GM12878 (cell line): ENCODE measurements around the gene DNAJC18. TPM values are rescaled to one million over a fixed set of nuclear protein-coding genes. Genes with fewer than 3 reads are reported as not detected.

Experiments used
- ATAC-seq: fragments of 200-7000 bp; cut with Tn5 transposase; 3 replicates; pipeline ENCODE4 v1.9.1; 2020; ENCODE audit warnings: mild to moderate bottlenecking, moderate library complexity
- BruUV-seq: library from RNA; stranded (reverse); fragments of 400-500 nt; replicated peaks from 2 replicates; lab custom pipeline; 2021; lab: Mats Ljungman, UMichigan
- CTCF ChIA-PET: fragments of 300-600 bp; sonication (Branson Sonifier 250); formaldehyde crosslinking; extraction: SDS; loops from one replicate; lab custom pipeline; 2021; ENCODE audit warnings: inconsistent platforms; lab: Yijun Ruan, JAX
- POLR2A ChIA-PET: fragments of 350-600 bp; formaldehyde crosslinking; extraction: SDS; loops from one replicate; lab custom pipeline; 2021; ENCODE audit warnings: inconsistent platforms; lab: Charles Lee
- RAD21 ChIA-PET: fragments of 300-600 bp; sonication (Branson Sonifier 250); formaldehyde crosslinking; loops from one replicate; lab custom pipeline; 2023; ENCODE audit warnings: antibody characterized with exemption; ENCODE audit not compliant: unreplicated experiment; lab: Charles Lee
- SMC1A ChIA-PET: fragments of 300-600 bp; sonication (Branson Sonifier 250); formaldehyde crosslinking; loops from one replicate; lab custom pipeline; 2023; ENCODE audit not compliant: unreplicated experiment, uncharacterized antibody; lab: Charles Lee
- DNase-seq: peaks from one replicate; pipeline ENCODE4 v3.0.0-alpha.2; 2011; ENCODE audit warnings: low read depth, low spot score
- FAIRE-seq: peaks from 3 replicates; lab custom pipeline; 2011; peaks lifted over from hg19 to GRCh38; lab: Jason Lieb, UNC
- H2AFZ ChIP-seq: 2 replicates; pipeline ENCODE4 v1.6.0; 2011; ENCODE audit warnings: low read depth, low read length, control low read depth; ENCODE audit not compliant: control insufficient read depth
- H3K27ac ChIP-seq: 2 replicates; pipeline ENCODE4 v1.5.1; 2011; ENCODE audit warnings: control low read depth; ENCODE audit not compliant: control insufficient read depth, insufficient read depth
- H3K27me3 ChIP-seq, 2 experiments: replicated peaks in 1 of 2; 2 replicates each; pipeline versions ENCODE4 v1.6.0 to v1.6.1; 2011; ENCODE audit warnings: low read length in 1 of 2; ENCODE audit not compliant: control insufficient read depth in 2 of 2, insufficient read depth in 2 of 2
- H3K36me3 ChIP-seq, 2 experiments: 2 replicates each; pipeline ENCODE4 v1.5.1; 2011; ENCODE audit warnings: low read length in 1 of 2; ENCODE audit not compliant: control insufficient read depth in 2 of 2, insufficient read depth in 2 of 2
- H3K4me1 ChIP-seq: 2 replicates; pipeline ENCODE4 v1.6.1; 2011; ENCODE audit warnings: mild to moderate bottlenecking, low read length, moderate library complexity, mixed read lengths; ENCODE audit not compliant: control insufficient read depth, insufficient read depth
- H3K4me2 ChIP-seq: 2 replicates; pipeline ENCODE4 v1.6.0; 2011; ENCODE audit warnings: control low read depth; ENCODE audit not compliant: control insufficient read depth, insufficient read depth
- H3K4me3 ChIP-seq: fragments of 200-600 bp; sonication (generic); 2 replicates; pipeline ENCODE4 v1.5.1; 2016
- H3K79me2 ChIP-seq: 2 replicates; pipeline ENCODE4 v1.6.0; 2011; ENCODE audit warnings: low read length; ENCODE audit not compliant: control insufficient read depth, insufficient read depth
- H3K9ac ChIP-seq: 2 replicates; pipeline ENCODE4 v1.8.0; 2011; ENCODE audit warnings: low read length, control low read depth, mixed read lengths; ENCODE audit not compliant: control insufficient read depth, insufficient read depth
- H3K9me3 ChIP-seq: replicated peaks from 3 replicates; pipeline ENCODE4 v1.5.1; 2011; ENCODE audit warnings: mild to moderate bottlenecking, low read length; ENCODE audit not compliant: control insufficient read depth, insufficient read depth
- H4K20me1 ChIP-seq: 2 replicates; pipeline ENCODE4 v1.6.0; 2011; ENCODE audit not compliant: control insufficient read depth, insufficient read depth
- ASH2L ChIP-seq: fragments of 300-600, 200-600 bp; sonication (generic); IDR thresholded peaks from 2 replicates; pipeline ENCODE4 v1.6.1; 2017; ENCODE audit warnings: low read depth, mild to moderate bottlenecking, borderline replicate concordance
- BACH1 ChIP-seq: fragments of 450-650 bp; IDR thresholded peaks from 2 replicates; pipeline ENCODE4 v1.6.1; 2017; ENCODE audit warnings: mild to moderate bottlenecking, borderline replicate concordance
- BCL11A ChIP-seq: IDR thresholded peaks from 2 replicates; pipeline ENCODE4 v1.6.1; 2011; ENCODE audit warnings: low read depth, low read length
- BHLHE40 ChIP-seq, 2 experiments: fragments of 450-650 bp in 1 of 2; IDR thresholded peaks; 2 replicates each; pipeline ENCODE4 v1.6.1; 2011 to 2017; ENCODE audit warnings: low read depth in 2 of 2, borderline replicate concordance in 1 of 2, improper control_type of control experiment in 1 of 2, low read length in 1 of 2, mild to moderate bottlenecking in 1 of 2
- CHD1 ChIP-seq: IDR thresholded peaks from 2 replicates; pipeline ENCODE4 v1.6.1; 2012; ENCODE audit warnings: low read depth, low read length, improper control_type of control experiment
- CHD4 ChIP-seq: fragments of 200-600 bp; sonication (generic); IDR thresholded peaks from 2 replicates; pipeline ENCODE4 v1.6.1; 2016; ENCODE audit warnings: mild to moderate bottlenecking
- DPF2 ChIP-seq: fragments of 450-650 bp; IDR thresholded peaks from 2 replicates; pipeline ENCODE4 v1.6.1; 2017; ENCODE audit warnings: mild to moderate bottlenecking
- ETV6 ChIP-seq, 2 experiments: fragments of 450-650 bp in 1 of 2; IDR thresholded peaks in 1 of 2; conservative IDR thresholded peaks in 1 of 2; 2 replicates each; pipeline ENCODE4 v1.6.1; 2014; ENCODE audit warnings: antibody characterized with exemption in 1 of 2, borderline replicate concordance in 1 of 2, low read depth in 1 of 2, mild to moderate bottlenecking in 1 of 2, moderate library complexity in 1 of 2
- GATAD2B ChIP-seq: fragments of 450-650 bp; conservative IDR thresholded peaks from 2 replicates; pipeline ENCODE4 v1.6.1; 2017; ENCODE audit warnings: low read depth, mild to moderate bottlenecking, moderate library complexity
- HDAC2 ChIP-seq: fragments of 200-600 bp; sonication (generic); IDR thresholded peaks from 2 replicates; pipeline ENCODE4 v1.6.1; 2017
- IKZF1 ChIP-seq: fragments of 450-650 bp; conservative IDR thresholded peaks from 2 replicates; pipeline ENCODE4 v1.6.1; 2017; ENCODE audit warnings: antibody characterized with exemption, mild to moderate bottlenecking
- IRF4 ChIP-seq: IDR thresholded peaks from 2 replicates; pipeline ENCODE4 v1.6.1; 2011; ENCODE audit warnings: low read depth, low read length
- JUNB ChIP-seq: IDR thresholded peaks from 2 replicates; pipeline ENCODE4 v1.6.1; 2016; ENCODE audit warnings: antibody characterized with exemption, mild to moderate bottlenecking
- JUND ChIP-seq: IDR thresholded peaks from 2 replicates; pipeline ENCODE4 v1.6.1; 2012; ENCODE audit warnings: low read depth, mild to moderate bottlenecking, low read length, improper control_type of control experiment, moderate library complexity
- MYB ChIP-seq: fragments of 150-350 bp; IDR thresholded peaks from 2 replicates; pipeline ENCODE4 v1.6.1; 2014; ENCODE audit warnings: mild to moderate bottlenecking, low read depth, low read length, borderline replicate concordance
- NBN ChIP-seq: fragments of 450-650 bp; IDR thresholded peaks from 2 replicates; pipeline ENCODE4 v1.6.1; 2016
- NFIC ChIP-seq: IDR thresholded peaks from 2 replicates; pipeline ENCODE4 v1.6.1; 2012; ENCODE audit warnings: low read depth, mild to moderate bottlenecking, inconsistent platforms, low read length, moderate library complexity
- NR2F1 ChIP-seq: fragments of 450-650 bp; conservative IDR thresholded peaks from 2 replicates; pipeline ENCODE4 v1.6.1; 2017; ENCODE audit warnings: mild to moderate bottlenecking
- POLR2AphosphoS2 ChIP-seq: IDR thresholded peaks from 2 replicates; pipeline ENCODE4 v1.6.1; 2011; ENCODE audit warnings: low read depth, mild to moderate bottlenecking, low read length, improper control_type of control experiment, moderate library complexity
- RUNX3 ChIP-seq: IDR thresholded peaks from 2 replicates; pipeline ENCODE4 v1.6.1; 2012; ENCODE audit warnings: low read length, inconsistent platforms
- SIN3A ChIP-seq: IDR thresholded peaks from 2 replicates; pipeline ENCODE4 v1.6.1; 2012; ENCODE audit warnings: low read depth, low read length, improper control_type of control experiment
- SRF ChIP-seq, 2 experiments: IDR thresholded peaks; 2 replicates each; pipeline ENCODE4 v1.6.1; 2011; ENCODE audit warnings: low read depth in 2 of 2, low read length in 2 of 2, mild to moderate bottlenecking in 1 of 2, moderate library complexity in 1 of 2
- TAF1 ChIP-seq: IDR thresholded peaks from 2 replicates; pipeline ENCODE4 v1.6.1; 2011; ENCODE audit warnings: mild to moderate bottlenecking, low read depth, low read length, borderline replicate concordance
- TCF12 ChIP-seq: IDR thresholded peaks from 2 replicates; pipeline ENCODE4 v1.6.1; 2011; ENCODE audit warnings: low read depth, mild to moderate bottlenecking, low read length
- TCF3 ChIP-seq: IDR thresholded peaks from 2 replicates; pipeline ENCODE4 v1.6.1; 2012; ENCODE audit warnings: low read depth, mild to moderate bottlenecking, low read length, borderline replicate concordance; ENCODE audit not compliant: insufficient read depth
- ZBED1 ChIP-seq: IDR thresholded peaks from 2 replicates; pipeline ENCODE4 v1.6.1; 2016; ENCODE audit warnings: borderline replicate concordance
- ZNF274 ChIP-seq: IDR thresholded peaks from one replicate; pipeline ENCODE4 v1.8.0; 2011; ENCODE audit not compliant: insufficient read length, insufficient read depth
- ZSCAN29 ChIP-seq: fragments of 450-650 bp; IDR thresholded peaks from 2 replicates; pipeline ENCODE4 v1.6.1; 2017; ENCODE audit warnings: mild to moderate bottlenecking, moderate library complexity
- WGBS: methylation state at CpG from one replicate; pipeline ENCODE4 v1.1.6; 2016; ENCODE audit warnings: low lambda C conversion rate; ENCODE audit not compliant: insufficient replicate concordance, insufficient coverage; ENCODE audit errors: missing lambda C conversion rate; 5-methylcytosine and 5-hydroxymethylcytosine counted together
- in situ Hi-C: fragments of 300-500 bp; cut with MboI; formaldehyde crosslinking; loops from 9 replicates; pipeline ENCODE4 v1.14.3; 2018; ENCODE audit warnings: mixed read lengths
- intact Hi-C: fragments of 100-400 bp; cut with micrococcal nuclease; formaldehyde crosslinking; loops from one replicate; pipeline ENCODE4 v1.14.2; 2022; ENCODE audit not compliant: unreplicated experiment
- polyA plus RNA-seq, 11 experiments: library from polyadenylated mRNA; depleted of rRNA in 4 of 11; unstranded in 6 of 11; stranded (reverse) in 5 of 11; fragments of >200 nt; fragmentation: Nextera tagmentation in 4 of 11; fragmentation: Illumina TruSeq in 1 of 11; extraction: Ambion mirVana in 4 of 11; extraction: Trizol in 1 of 11; gene quantifications; 1 replicate in 1 of 11; 2 replicates in 10 of 11; pipeline versions ENCODE4 v1.2.1 to v1.2.3, GENCODE V29; 2011 to 2016; ENCODE audit warnings: inconsistent platforms in 2 of 11, missing spikeins in 2 of 11, low read depth in 1 of 11
- total RNA-seq, 4 experiments: library from RNA; depleted of rRNA in 3 of 4; stranded (reverse); fragments of >200 nt in 3 of 4; fragmentation: Illumina TruSeq in 1 of 4; extraction: Trizol in 1 of 4; gene quantifications; 2 replicates each; pipeline versions ENCODE4 v1.2.1 to v1.2.3, GENCODE V29; 2013 to 2021

DNAJC18 gene
- total and polyA plus RNA-seq, 10 of the 15 experiments (the other 5 are each of a cell fraction or from before 2014, with no cell fraction given) = 6.4 to 26.7 (median 17.7) TPM

GRCh38 chr5:139395844-139396640, 43.3 kb downstream of the DNAJC18 start:
- Histone ChIP-seq H3K27me3 (no peaks in the 10 kb centered on the region), H4K20me1 (no peaks in the 10 kb centered on the region), H2AFZ (no peak overlapping the region), H3K36me3 (peaks cover 0 to 7% of the 10 kb centered on the region in 2 experiments; a peak in 1 of 4 replicates), H3K9ac (no peak overlapping the region; the same call in 1 of the 2 replicates), H3K79me2 (peaks cover 50% of the 10 kb centered on the region), H3K4me3 (peak overlapping the region; percentile 30; the same call in 1 of the 2 replicates), H3K4me2 (peak overlapping the region; percentile 73), H3K4me1 (peaks cover 45% of the 10 kb centered on the region), H3K27ac (peak overlapping the region; percentile 38), H3K9me3 (no peaks in the 10 kb centered on the region; the same call in 2 of the 3 replicates)
- ChIA-PET POLR2A (interaction anchor here (0.7 to 1.4 kb wide), 7 partner anchors 9 to 120 kb away, joined by 3 to 5 read pairs (median 3); no protein-coding TSS in a partner anchor), SMC1A (interaction anchor here (0.5 to 3.9 kb wide), 10 partner anchors 10 to 252 kb away, joined by 3 to 15 read pairs (median 3); no protein-coding TSS in a partner anchor), CTCF (interaction anchor here (0.7 to 1.9 kb wide), 10 partner anchors 8 to 236 kb away, joined by 3 to 10 read pairs (median 3); partner anchors contain the start of gene SPATA24), RAD21 (interaction anchor here (0.6 to 2.2 kb wide), 7 partner anchors 18 to 145 kb away, joined by 3 to 14 read pairs (median 4); no protein-coding TSS in a partner anchor)
- 47% methylated on average over 8 of the region's 8 CpGs for WGBS
- ATAC-seq (peak; percentile 14), FAIRE-seq (no peak), DNase-seq (no peak)
- intact Hi-C loops = no loop called here
- in situ Hi-C loops = no loop called here
- no TSS peak for BruUV-seq
- no peak for TF ChIP-seq BCL11A
- TF ChIP-seq TCF3 = peak; percentile 80; the same call in 1 of the 2 replicates
- TF ChIP-seq JUNB = peak; percentile 27; the same call in 1 of the 2 replicates
- TF ChIP-seq CHD4 = no peak
- no peak for TF ChIP-seq ZBED1
- no peak for TF ChIP-seq HDAC2
- peak; percentile 41; the same call in 1 of the 2 replicates for TF ChIP-seq DPF2
- TF ChIP-seq NBN = 0 out of 2 replicates have a peak, but pooled peaks have one; percentile 47
- no peak for TF ChIP-seq ZSCAN29
- no peak for TF ChIP-seq RUNX3
- TF ChIP-seq GATAD2B = 0 out of 2 replicates have a peak, but pooled peaks have one; percentile 35
- peak; percentile 91 for TF ChIP-seq TCF12
- TF ChIP-seq TAF1 = no peak
- no peak for TF ChIP-seq MYB
- no peak for TF ChIP-seq CHD1
- TF ChIP-seq ZNF274 = no peak
- 0 out of 2 replicates have a peak, but pooled peaks have one; percentile 54 for TF ChIP-seq IKZF1
- 0 out of 2 replicates have a peak, but pooled peaks have one; percentile 5 for TF ChIP-seq POLR2AphosphoS2
- TF ChIP-seq SIN3A = no peak
- no peak for TF ChIP-seq SRF (IDR thresholded peaks at IDR 0.05; ENCODE audit: low read depth in 2 of 2, low read length in 2 of 2)
- no peak for TF ChIP-seq ASH2L
- no peak for TF ChIP-seq ETV6 (conservative IDR thresholded peaks at IDR 0.05 in 1 of 2, IDR thresholded peaks at IDR 0.05 in 1 of 2; ENCODE audit: borderline replicate concordance in 1 of 2, low read depth in 1 of 2)
- no peak for TF ChIP-seq NFIC
- TF ChIP-seq IRF4 = 0 out of 2 replicates have a peak, but pooled peaks have one; percentile 58
- TF ChIP-seq BHLHE40 (IDR thresholded peaks at IDR 0.05; ENCODE audit: borderline replicate concordance in 1 of 2, low read depth in 2 of 2, low read length in 1 of 2) = peak in 1 of 2 experiments; percentile 15; a peak in 1 of 4 replicates
- TF ChIP-seq NR2F1 = peak; percentile 60; the same call in 1 of the 2 replicates
- TF ChIP-seq BACH1 = no peak
- TF ChIP-seq JUND = peak; percentile 52; the same call in 1 of the 2 replicates
